Renal cortex interstitium (tissue), 11 donors: ENCODE data around the gene CAPN1. TPM values are rescaled to one million over a fixed set of nuclear protein-coding genes. Genes with fewer than 3 reads are reported as not detected.

Source experiments
- DNase-seq, 11 donors: peaks; one replicate each; pipeline ENCODE4 v3.0.0-alpha.2; 2013; ENCODE audit warnings: low read depth in 9 of 11, low spot score in 4 of 11; ENCODE audit errors: extremely low read depth in 1 of 11
- polyA plus RNA-seq, 3 donors: library from polyadenylated mRNA; unstranded; fragments of 120-200 nt; gene quantifications; one replicate each; pipeline ENCODE4 v1.2.1, GENCODE V29; 2013; ENCODE audit not compliant: insufficient read length in 3 of 3

CAPN1 gene
- polyA plus RNA-seq, 3 donors, result 82.9 to 105 (median 104) TPM

- DNase-seq, result no peak
Measured at GRCh38 chr11:65210748-65211147, 29.0 kb downstream of the CAPN1 start.

GRCh38 chr11:65211293-65212105 lies 29.8 kb downstream of the CAPN1 start:
- no peak for DNase-seq

DNA sequence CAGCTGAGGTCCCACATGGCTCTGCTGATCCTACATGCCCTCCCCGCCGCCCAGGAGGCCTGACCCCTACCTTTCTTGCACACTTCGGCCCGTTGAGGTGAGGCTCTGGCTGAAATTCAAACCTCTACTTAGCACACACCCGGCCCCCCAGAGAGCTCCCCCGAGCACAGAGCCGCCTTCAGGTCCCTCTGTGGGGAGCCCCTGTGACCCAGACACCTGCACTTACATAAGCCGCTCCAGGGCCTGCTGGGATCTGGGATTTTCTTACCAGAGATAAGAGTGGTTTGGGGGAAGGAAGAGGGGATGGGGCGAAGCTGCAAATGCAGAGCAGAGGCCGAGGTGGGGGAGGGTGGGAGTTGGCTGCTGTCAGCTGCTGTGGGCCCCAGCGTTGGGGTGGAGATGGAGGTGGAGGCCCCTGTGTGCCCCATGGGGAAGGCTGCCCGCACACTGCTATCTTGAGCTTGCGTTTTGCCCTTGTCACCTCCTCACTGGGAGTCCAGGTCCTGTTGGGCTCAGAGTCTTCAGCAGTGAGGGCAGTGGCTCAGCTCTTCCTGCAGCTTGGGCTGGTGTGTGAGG lies 30.6 kb downstream of the CAPN1 start:
- DNase-seq, result no peak

- no peak for DNase-seq
Measured at GRCh38 chr11:65213322-65214211, 31.8 kb downstream of the CAPN1 start.

DNA sequence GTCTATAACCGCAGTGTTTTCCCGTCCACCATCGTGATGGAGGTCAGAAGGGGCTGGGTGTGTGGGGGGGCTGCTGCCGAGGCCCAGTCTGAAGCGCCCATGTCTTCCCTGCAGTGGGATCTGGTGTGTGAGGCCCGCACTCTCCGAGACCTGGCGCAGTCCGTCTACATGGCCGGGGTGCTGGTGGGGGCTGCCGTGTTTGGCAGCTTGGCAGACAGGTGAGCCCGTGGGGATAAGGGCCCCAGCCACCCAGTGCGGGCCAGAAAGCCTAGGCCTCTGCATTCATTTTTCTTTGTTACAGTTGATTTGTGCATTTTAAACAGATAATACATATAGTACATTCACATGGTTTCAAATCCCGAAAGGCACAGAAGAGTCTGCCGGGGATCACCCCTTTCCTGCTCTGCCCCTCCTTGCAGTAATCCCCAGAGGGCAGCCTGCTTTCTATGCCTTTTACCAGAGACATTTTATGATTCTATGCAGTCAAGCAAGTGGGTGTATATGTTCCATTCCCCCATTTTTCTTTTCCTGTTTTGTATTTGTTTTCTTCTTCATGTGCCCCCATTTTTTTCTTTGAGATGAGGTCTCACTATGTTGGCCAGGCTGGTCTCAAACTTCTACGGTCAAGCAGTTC lies 32.6 kb downstream of the CAPN1 start:
- DNase-seq, result no peak

DNA sequence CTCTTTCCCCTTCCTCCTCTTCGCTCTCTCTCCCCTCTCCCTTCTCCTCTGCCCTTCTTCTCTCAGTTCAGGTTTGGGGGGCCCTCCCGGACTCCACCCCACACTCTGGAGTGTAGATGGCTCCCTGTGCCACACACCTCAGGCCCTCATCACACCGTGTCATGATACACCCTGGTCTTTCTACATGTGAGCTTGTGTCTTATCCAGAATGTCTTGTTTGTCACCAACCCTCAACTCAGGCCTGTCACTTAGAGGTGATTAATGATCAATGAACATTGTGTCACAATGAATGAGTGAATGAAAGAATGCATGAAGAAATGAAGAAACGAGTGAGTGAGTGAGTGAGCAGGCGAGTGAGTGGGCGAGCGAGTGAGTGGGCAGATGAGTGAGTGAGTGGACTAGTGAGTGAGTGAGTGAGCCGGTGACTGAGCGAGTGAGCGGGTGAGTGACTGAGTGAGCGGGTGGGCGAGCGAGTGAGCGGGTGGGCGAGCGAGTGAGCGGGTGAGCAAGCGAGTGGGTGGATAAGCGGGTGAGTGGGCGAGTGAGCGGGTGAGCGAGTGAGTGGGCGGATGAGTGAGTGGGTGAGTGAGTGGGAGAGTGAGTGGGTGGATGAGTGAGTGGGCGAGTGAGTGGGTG lies 33.8 kb downstream of the CAPN1 start:
- no peak for DNase-seq

DNA sequence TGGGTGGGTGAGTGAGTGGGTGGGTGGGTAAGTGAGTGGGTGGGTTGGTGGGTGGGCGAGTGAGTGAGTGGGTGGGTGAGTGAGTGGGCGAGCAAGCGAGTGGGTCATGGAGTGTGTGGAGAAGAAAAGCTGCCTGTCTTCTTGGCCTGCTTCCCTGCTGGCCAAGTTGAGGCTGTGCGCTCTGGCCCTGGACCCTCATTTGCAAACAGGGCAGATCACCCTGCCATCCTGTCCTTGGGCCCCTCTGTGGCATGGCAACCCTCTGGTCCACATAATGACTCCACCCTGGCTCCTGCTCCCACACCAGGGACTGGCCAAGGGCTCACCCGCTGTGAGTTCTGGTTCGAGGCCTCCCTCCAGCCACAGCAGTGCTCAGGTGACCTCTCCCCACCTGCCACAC lies 35.1 kb downstream of the CAPN1 start:
- no peak for DNase-seq

GRCh38 chr11:65217441-65218423 lies 36.0 kb downstream of the CAPN1 start:
- DNase-seq, result no peak

DNA sequence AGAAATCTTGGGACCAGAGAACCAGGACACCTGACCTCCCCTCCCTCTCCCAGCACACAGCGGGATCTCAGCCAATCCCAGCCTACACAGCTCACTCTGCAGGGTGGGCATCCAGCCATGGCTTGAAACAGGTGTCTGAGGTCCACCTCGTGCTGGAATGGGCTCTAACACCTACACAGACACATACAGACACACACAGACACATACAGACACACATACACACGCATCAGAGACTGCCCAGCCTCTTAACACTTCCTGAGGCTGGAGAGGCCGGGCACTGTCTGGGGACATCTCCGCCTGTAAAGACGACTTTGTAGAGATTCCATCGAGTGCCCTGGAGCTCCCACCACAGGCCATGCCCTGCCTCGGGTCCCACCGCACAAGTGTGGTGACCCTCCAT lies 36.7 kb downstream of the CAPN1 start:
- DNase-seq, result no peak

GRCh38 chr11:65219930-65220213 lies 38.1 kb downstream of the CAPN1 start:
- DNase-seq, result no peak

GRCh38 chr11:65221026-65221425 lies 39.3 kb downstream of the CAPN1 start:
- no peak for DNase-seq

- no peak for DNase-seq
Measured at GRCh38 chr11:65223011-65223410, 41.3 kb downstream of the CAPN1 start.

- DNase-seq, result no peak
Measured at GRCh38 chr11:65224930-65225278, 43.2 kb downstream of the CAPN1 start.

GRCh38 chr11:65225279-65226102 lies 43.8 kb downstream of the CAPN1 start:
- DNase-seq, result peak in 1 of 11 donors; percentile 33

DNA sequence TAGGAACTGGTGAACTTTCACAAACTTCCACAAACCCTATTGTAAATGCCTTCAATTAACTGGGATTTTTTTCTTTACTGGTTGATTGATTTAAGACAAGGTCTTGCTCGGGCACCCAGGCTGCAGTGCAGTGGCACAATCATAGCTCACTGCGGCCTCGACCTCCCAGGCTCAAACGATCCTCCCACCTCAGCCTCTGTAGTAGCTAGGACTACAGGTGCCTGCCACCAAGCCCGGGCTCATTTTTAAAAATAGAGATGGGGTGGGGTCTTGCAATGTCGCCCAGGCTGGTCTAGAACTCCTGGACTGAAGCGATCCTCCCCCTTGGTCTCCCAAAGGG lies 44.3 kb downstream of the CAPN1 start:
- no peak for DNase-seq

- DNase-seq, result no peak
Measured at GRCh38 chr11:65227879-65228278, 46.2 kb downstream of the CAPN1 start.
